SH-SY5Y (cell line): ENCODE data around the gene AQP5.

Experiments used
- GATA2 ChIP-seq: IDR thresholded peaks from 2 replicates; pipeline ENCODE4 v1.6.1; 2011; ENCODE audit warnings: mild to moderate bottlenecking, low read depth, low read length
- GATA3 ChIP-seq: IDR thresholded peaks from 2 replicates; pipeline ENCODE4 v1.6.1; 2011; ENCODE audit warnings: low read depth, mild to moderate bottlenecking, low read length, moderate library complexity

Gene AQP5

GRCh38 chr12:49971141-49971540 is 9.5 kb downstream of the AQP5 start:
- no peak for TF ChIP-seq GATA3
- no peak for TF ChIP-seq GATA2

- no peak for TF ChIP-seq GATA3
- no peak for TF ChIP-seq GATA2
These were observed 10.5 kb downstream of the AQP5 start for GRCh38 chr12:49972129-49972528.

- no peak for TF ChIP-seq GATA2
- TF ChIP-seq GATA3, result no peak
These were observed 11.1 kb downstream of the AQP5 start, which contains the start of gene AQP6 for GRCh38 chr12:49972641-49973360. TSS of gene AQP6 (plus strand) at chr12:49972947. CDS start at chr12:49973174, 227 bp downstream.

- TF ChIP-seq GATA3, result no peak
- TF ChIP-seq GATA2, result no peak
These were observed 11.7 kb downstream of the AQP5 start for GRCh38 chr12:49973361-49973830.

- peak; percentile 87 for TF ChIP-seq GATA2
- no peak for TF ChIP-seq GATA3
These were observed 12.6 kb downstream of the AQP5 start for GRCh38 chr12:49974231-49974675.

GRCh38 chr12:49974677-49975317 is 13.1 kb downstream of the AQP5 start:
- TF ChIP-seq GATA3, result no peak
- TF ChIP-seq GATA2, result no peak

GRCh38 chr12:49975318-49975761 is 13.7 kb downstream of the AQP5 start:
- TF ChIP-seq GATA3, result no peak
- TF ChIP-seq GATA2, result no peak

GRCh38 chr12:49976557-49976956 is 14.9 kb downstream of the AQP5 start:
- no peak for TF ChIP-seq GATA3
- no peak for TF ChIP-seq GATA2

GRCh38 chr12:49978125-49978524 is 16.5 kb downstream of the AQP5 start:
- TF ChIP-seq GATA2 (no peak), GATA3 (no peak)

- TF ChIP-seq GATA2, result peak; percentile 99
- TF ChIP-seq GATA3, result peak; percentile 95
These were observed 17.4 kb downstream of the AQP5 start for GRCh38 chr12:49979016-49979586.

- no peak for TF ChIP-seq GATA3
- peak; percentile 75; the same call in 1 of the 2 replicates for TF ChIP-seq GATA2
These were observed 18.1 kb downstream of the AQP5 start for GRCh38 chr12:49979791-49980190.

GRCh38 chr12:49980501-49981349 is 19.1 kb downstream of the AQP5 start:
- TF ChIP-seq GATA2 (peak; percentile 62), GATA3 (0 out of 2 replicates have a peak, but pooled peaks have one; percentile 36)

GRCh38 chr12:49982246-49983087 is 20.8 kb downstream of the AQP5 start:
- TF ChIP-seq GATA2 (no peak), GATA3 (no peak)
